K562 (cell line): ENCODE data around the gene OMG.

Source experiments
- BRCA1 ChIP-seq, 2 experiments: fragments of 450-650 bp in 1 of 2; sonication (generic) in 1 of 2; formaldehyde crosslinking in 1 of 2; IDR thresholded peaks; 2 replicates each; pipeline versions ENCODE4 v1.5.0 to v1.6.1; 2017 to 2020; ENCODE audit warnings: mild to moderate bottlenecking in 1 of 2, missing genetic modification reagents in 1 of 2
- E2F6 ChIP-seq, 2 experiments: IDR thresholded peaks; 2 replicates each; pipeline ENCODE4 v1.6.1; 2011; ENCODE audit warnings: borderline replicate concordance in 1 of 2, control low read depth in 1 of 2, low read depth in 1 of 2, low read length in 1 of 2, mild to moderate bottlenecking in 1 of 2, mixed read lengths in 1 of 2, moderate library complexity in 1 of 2; ENCODE audit not compliant: insufficient read depth in 1 of 2, insufficient read length in 1 of 2, poor library complexity in 1 of 2, severe bottlenecking in 1 of 2; ENCODE audit errors: extremely low read depth in 1 of 2
- GTF2F1 ChIP-seq: IDR thresholded peaks from 2 replicates; pipeline ENCODE4 v1.6.1; 2011; ENCODE audit warnings: low read depth, low read length, improper control_type of control experiment
- RBM39 ChIP-seq: fragments of 200-400 bp; formaldehyde crosslinking; optimal IDR thresholded peaks from 2 replicates; pipeline ENCODE3; 2018; ENCODE audit warnings: low read depth, low read length
- TAF1 ChIP-seq: IDR thresholded peaks from 2 replicates; pipeline ENCODE4 v1.6.1; 2011; ENCODE audit warnings: mild to moderate bottlenecking, low read length, moderate library complexity; ENCODE audit not compliant: insufficient read depth, control insufficient read depth, severe bottlenecking; ENCODE audit errors: extremely low read depth
- ZNF280B ChIP-seq: fragments of 250-450 bp; sonication (Bioruptor Pico); IDR thresholded peaks from 2 replicates; pipeline ENCODE4 v1.5.1; 2021; ENCODE audit warnings: mild to moderate bottlenecking

GRCh38 chr17:31294820-31295488 is 2.1 kb downstream of the OMG start:
- TF ChIP-seq GTF2F1 (no peak), TAF1 (no peak), ZNF280B (CRISPR knock-in tag) (no peak), E2F6 (IDR thresholded peaks at IDR 0.05; ENCODE audit: borderline replicate concordance in 1 of 2, extremely low read depth in 1 of 2, insufficient read depth in 1 of 2, insufficient read length in 1 of 2, low read depth in 1 of 2, low read length in 1 of 2, poor library complexity in 1 of 2, severe bottlenecking in 1 of 2) (no peak), BRCA1 (IDR thresholded peaks at IDR 0.05) (no peak), BRCA1 (CRISPR knock-in tag; IDR thresholded peaks at IDR 0.05) (no peak), RBM39 (no peak)
